Endothelial cell of umbilical vein (primary cell): Measurements from ENCODE around the gene CYP19A1. TPM values are rescaled to one million over a fixed set of nuclear protein-coding genes. Genes with fewer than 3 reads are reported as not detected.

ENCODE experiments used
- BruUV-seq: library from RNA; stranded (reverse); fragments of 400-500 nt; replicated peaks from 2 replicates; lab custom pipeline; 2021; lab: Mats Ljungman, UMichigan
- CTCF ChIA-PET: fragments of 300-600, 350-600 bp; sonication (Branson Sonifier 250); formaldehyde crosslinking; loops from one replicate; lab custom pipeline; 2021; ENCODE audit warnings: antibody characterized with exemption, inconsistent platforms; lab: Charles Lee
- POLR2A ChIA-PET: fragments of 300-600, 350-600 bp; sonication (Branson Sonifier 250); formaldehyde crosslinking; loops from one replicate; lab custom pipeline; 2021; ENCODE audit warnings: antibody characterized with exemption, inconsistent platforms; lab: Charles Lee
- DNase-seq: peaks from one replicate; pipeline ENCODE4 v3.0.0-alpha.2; 2011; ENCODE audit warnings: low read depth, low spot score
- FAIRE-seq: peaks from 2 replicates; lab custom pipeline; 2011; peaks lifted over from hg19 to GRCh38; lab: Jason Lieb, UNC
- H2AFZ ChIP-seq: 2 replicates; pipeline ENCODE4 v1.6.0; 2012; ENCODE audit warnings: low read depth, low read length, control low read depth, inconsistent platforms
- H3K27ac ChIP-seq: 2 replicates; pipeline ENCODE4 v1.5.1; 2011; ENCODE audit warnings: low read depth, mild to moderate bottlenecking, control low read depth, low read length, moderate library complexity; ENCODE audit not compliant: insufficient read depth
- H3K27me3 ChIP-seq, 2 experiments: 2 replicates each; pipeline versions ENCODE4 v1.6.0 to v1.6.1; 2011; ENCODE audit warnings: low read length in 2 of 2, mixed read lengths in 1 of 2; ENCODE audit not compliant: control insufficient read depth in 2 of 2, insufficient read depth in 2 of 2
- H3K36me3 ChIP-seq, 2 experiments: 2 replicates in 1 of 2; 3 replicates in 1 of 2; pipeline ENCODE4 v1.5.1; 2011; ENCODE audit warnings: low read length in 2 of 2, mild to moderate bottlenecking in 1 of 2, moderate library complexity in 1 of 2; ENCODE audit not compliant: control insufficient read depth in 2 of 2, insufficient read depth in 2 of 2; ENCODE audit errors: extremely low read depth in 1 of 2
- H3K4me1 ChIP-seq: 3 replicates; pipeline ENCODE4 v1.5.1; 2011; ENCODE audit warnings: mild to moderate bottlenecking, low read length; ENCODE audit not compliant: control insufficient read depth, insufficient read depth; ENCODE audit errors: extremely low read depth
- H3K4me2 ChIP-seq: 2 replicates; pipeline ENCODE4 v1.6.1; 2011; ENCODE audit warnings: low read length, control low read depth, mixed read lengths; ENCODE audit not compliant: insufficient read depth
- H3K4me3 ChIP-seq, 3 experiments: fragments of 200-600 bp in 1 of 3; sonication (generic), shearing (Covaris generic) in 1 of 3; replicated peaks in 1 of 3; 2 replicates each; pipeline ENCODE4 v1.5.1; 2011 to 2016; ENCODE audit warnings: control low read depth in 3 of 3, low read length in 3 of 3, mild to moderate bottlenecking in 2 of 3, inconsistent platforms in 1 of 3, low read depth in 1 of 3, moderate library complexity in 1 of 3; ENCODE audit not compliant: insufficient read depth in 1 of 3
- H3K79me2 ChIP-seq: 2 replicates; pipeline ENCODE4 v1.6.0; 2012; ENCODE audit warnings: low read length, inconsistent platforms; ENCODE audit not compliant: control insufficient read depth, insufficient read depth
- H3K9ac ChIP-seq: replicated peaks from 2 replicates; pipeline ENCODE3; 2011; ENCODE audit warnings: low read length, control low read depth; ENCODE audit not compliant: insufficient read depth; ENCODE audit errors: extremely low read depth
- H3K9me1 ChIP-seq: replicated peaks from 3 replicates; pipeline ENCODE4 v1.6.0; 2011; ENCODE audit warnings: mild to moderate bottlenecking, low read length; ENCODE audit not compliant: control insufficient read depth, insufficient read depth; ENCODE audit errors: extremely low read depth
- H3K9me3 ChIP-seq: replicated peaks from 2 replicates; pipeline ENCODE4 v1.5.1; 2012; ENCODE audit warnings: low read length, inconsistent platforms; ENCODE audit not compliant: control insufficient read depth, insufficient read depth
- H4K20me1 ChIP-seq: replicated peaks from 2 replicates; pipeline ENCODE3; 2011; ENCODE audit warnings: mild to moderate bottlenecking, low read length; ENCODE audit not compliant: control insufficient read depth, insufficient read depth; ENCODE audit errors: extremely low read depth
- CTCF ChIP-seq, 2 donors: IDR thresholded peaks; 1 replicate in 1 of 2; 2 replicates in 1 of 2; pipeline ENCODE4 v1.5.1; 2011; ENCODE audit warnings: low read length in 2 of 2, mild to moderate bottlenecking in 2 of 2, moderate library complexity in 2 of 2, control low read depth in 1 of 2, inconsistent platforms in 1 of 2, low read depth in 1 of 2; ENCODE audit not compliant: insufficient read depth in 1 of 2; ENCODE audit errors: extremely low read depth in 1 of 2
- EZH2 ChIP-seq: IDR thresholded peaks from 2 replicates; pipeline ENCODE4 v1.6.1; 2012; ENCODE audit warnings: borderline replicate concordance, low read depth, mild to moderate bottlenecking, moderate library complexity, low read length, inconsistent platforms; ENCODE audit not compliant: severe bottlenecking
- JUN ChIP-seq: IDR thresholded peaks from 2 replicates; pipeline ENCODE4 v1.6.1; 2011; ENCODE audit warnings: borderline replicate concordance, low read depth; ENCODE audit not compliant: insufficient read length, insufficient read depth
- MAX ChIP-seq: IDR thresholded peaks from 2 replicates; pipeline ENCODE4 v1.6.1; 2011; ENCODE audit not compliant: insufficient read depth, insufficient read length
- MYC ChIP-seq: IDR thresholded peaks from one replicate; pipeline ENCODE4 v1.6.1; 2011; ENCODE audit warnings: mild to moderate bottlenecking, low read depth, low read length
- POLR2A ChIP-seq: IDR thresholded peaks from 2 replicates; pipeline ENCODE4 v1.6.1; 2012; ENCODE audit warnings: low read depth, mild to moderate bottlenecking, control low read depth, low read length
- POLR2AphosphoS5 ChIP-seq: IDR thresholded peaks from 2 replicates; pipeline ENCODE4 v1.6.1; 2012; ENCODE audit warnings: low read depth, mild to moderate bottlenecking, control low read depth, low read length, moderate library complexity; ENCODE audit not compliant: insufficient read depth
- dilution Hi-C: fragments of 300-500 bp; cut with MboI; formaldehyde crosslinking; loops from one replicate; pipeline ENCODE4 v1.15.0; 2019; ENCODE audit warnings: low sequenced_read_pairs; ENCODE audit not compliant: extremely low pct_ligation_motif_present
- intact Hi-C: fragments of 100-400 bp; cut with micrococcal nuclease; formaldehyde crosslinking; loops from one replicate; pipeline ENCODE4 v1.10.0; 2022
- polyA plus RNA-seq, 4 experiments: library from polyadenylated mRNA; depleted of rRNA in 3 of 4; stranded (reverse) in 3 of 4; unstranded in 1 of 4; fragments of >200 nt; gene quantifications; 2 replicates each; pipeline versions ENCODE4 v1.2.1 to v1.2.3, GENCODE V29; 2011 to 2012; ENCODE audit warnings: missing spikeins in 1 of 4
- total RNA-seq: library from RNA; stranded (reverse); gene quantifications from 2 replicates; pipeline ENCODE4 v1.2.3, GENCODE V29; 2021

CYP19A1 gene
- total and polyA plus RNA-seq, 2 donors (not counting 3 experiments of a cell fraction or from before 2014, with no cell fraction given), result not detected

- BruUV-seq, result no TSS peak
- H3K9me3 ChIP-seq, result no peaks in the 10 kb centered on the region
- no peak within 1 kb of the TSS for H3K4me3 ChIP-seq
- no peaks in the 10 kb centered on the region for H3K79me2 ChIP-seq
- ChIA-PET POLR2A (no interaction called here), CTCF (interaction anchor here (1.1 to 1.6 kb wide), 3 partner anchors 15 to 178 kb away, joined by 3 to 4 read pairs (median 4); no protein-coding TSS in a partner anchor)
- FAIRE-seq (no peak), DNase-seq (no peak)
- no peak within 1 kb of the TSS for H3K9ac ChIP-seq
- no peak within 1 kb of the TSS for H3K4me2 ChIP-seq
- H2AFZ ChIP-seq, result no peak within 1 kb of the TSS
- H3K9me1 ChIP-seq, result no peaks in the 10 kb centered on the region
- no peaks in the 10 kb centered on the region for H3K4me1 ChIP-seq
- TF ChIP-seq POLR2A, result no peak
- no peak for TF ChIP-seq MYC
- no peak for TF ChIP-seq MAX
- TF ChIP-seq POLR2AphosphoS5, result no peak
- no peak for TF ChIP-seq JUN
- TF ChIP-seq EZH2, result peak; percentile 90
- no peak for TF ChIP-seq CTCF (IDR thresholded peaks at IDR 0.05; ENCODE audit: extremely low read depth in 1 of 2, insufficient read depth in 1 of 2, low read depth in 1 of 2, low read length in 2 of 2)
- H3K36me3 ChIP-seq, result no peaks in the 10 kb centered on the region
- no peaks in the 10 kb centered on the region for H4K20me1 ChIP-seq
- peaks cover 86 to 100% of the 10 kb centered on the region in 2 experiments for H3K27me3 ChIP-seq
- H3K27ac ChIP-seq, result no peak within 1 kb of the TSS
- dilution Hi-C loops, result no loop called here
- intact Hi-C loops, result no loop called here
Observed at GRCh38 chr15:51341366-51342226, 3.2 kb upstream of the CYP19A1 start, which contains the start of gene GLDN. Gene GLDN (plus strand): TSS chr15:51341655. CDS start chr15:51341685, 30 bp downstream.
